ENCODE measurements around the gene XRN1.
A peak's percentile ranks its signal among the peaks of the same experiment; 100 is the strongest.
"Not testable (repeated sequence)": the region's sequence is repeated elsewhere in the genome, so short reads cannot be mapped to it uniquely, and the experiment has no call there.

The XRN1 gene

GRCh38 chr3:142450189-142450588, 2.4 kb upstream of the XRN1 start:
- TF ChIP-seq CTCF (IDR thresholded peaks at IDR 0.05; ENCODE audit: insufficient read depth, low read length) (no peak), SPI1 (IDR thresholded peaks at IDR 0.05; ENCODE audit: borderline replicate concordance, low read depth) (no peak), POLR2AphosphoS5 (IDR thresholded peaks at IDR 0.05; ENCODE audit: low read depth) (no peak), REST (IDR thresholded peaks at IDR 0.05; ENCODE audit: insufficient replicate concordance, low read depth) (no peak), GABPA (IDR thresholded peaks at IDR 0.05; ENCODE audit: low read depth) (no peak)
- no peak overlapping the region for H3K4me3 ChIP-seq (replicated peaks; ENCODE audit: insufficient read depth, low read length)
- no peaks in the 10 kb centered on the region for H3K27me3 ChIP-seq (ENCODE audit: insufficient read depth, poor library complexity, severe bottlenecking)
- DNase-seq (ENCODE audit: low read depth in 1 of 2, low spot score in 1 of 2) = no peak
- H3K27ac ChIP-seq (replicated peaks) = no peak overlapping the region

- DNase-seq (ENCODE audit: low read depth in 1 of 2, low spot score in 1 of 2) = peak; percentile 22 to 34
- TF ChIP-seq REST (IDR thresholded peaks at IDR 0.05; ENCODE audit: insufficient replicate concordance, low read depth) = no peak
- TF ChIP-seq SPI1 (IDR thresholded peaks at IDR 0.05; ENCODE audit: borderline replicate concordance, low read depth) = no peak
- H3K4me3 ChIP-seq (replicated peaks; ENCODE audit: insufficient read depth, low read length) = peak overlapping the region; percentile 57
- H3K27ac ChIP-seq (replicated peaks) = peak overlapping the region; percentile 98
- H3K27me3 ChIP-seq (ENCODE audit: insufficient read depth, poor library complexity, severe bottlenecking) = no peaks in the 10 kb centered on the region
Observed at GRCh38 chr3:142447301-142447851, 461 bp downstream of the XRN1 start.

- Histone ChIP-seq H3K27me3 (ENCODE audit: insufficient read depth, poor library complexity, severe bottlenecking) (no peaks in the 10 kb centered on the region), H3K27ac (replicated peaks) (peak overlapping the region; percentile 3), H3K4me3 (replicated peaks; ENCODE audit: insufficient read depth, low read length) (peak overlapping the region; percentile 57)
- peak in 1 of 2 experiments; percentile 9 for DNase-seq (ENCODE audit: low read depth in 1 of 2, low spot score in 1 of 2)
- TF ChIP-seq SPI1 (IDR thresholded peaks at IDR 0.05; ENCODE audit: borderline replicate concordance, low read depth) = peak; percentile 10; the same call in 1 of the 2 replicates
- no peak for TF ChIP-seq POLR2AphosphoS5 (IDR thresholded peaks at IDR 0.05; ENCODE audit: low read depth)
Observed at GRCh38 chr3:142445816-142446254, 2.0 kb downstream of the XRN1 start.

- TF ChIP-seq SPI1 (IDR thresholded peaks at IDR 0.05; ENCODE audit: borderline replicate concordance, low read depth) (no peak), REST (IDR thresholded peaks at IDR 0.05; ENCODE audit: insufficient replicate concordance, low read depth) (no peak), POLR2AphosphoS5 (IDR thresholded peaks at IDR 0.05; ENCODE audit: low read depth) (no peak), CTCF (IDR thresholded peaks at IDR 0.05; ENCODE audit: insufficient read depth, low read length) (no peak), GABPA (IDR thresholded peaks at IDR 0.05; ENCODE audit: low read depth) (no peak)
- no peak overlapping the region for H3K27ac ChIP-seq (replicated peaks)
Observed at GRCh38 chr3:142444343-142444742, 3.5 kb downstream of the XRN1 start.

GRCh38 chr3:142443060-142443459, 4.8 kb downstream of the XRN1 start:
- DNase-seq (ENCODE audit: low read depth in 1 of 2, low spot score in 1 of 2); H3K27me3 ChIP-seq (ENCODE audit: insufficient read depth, poor library complexity, severe bottlenecking); H3K4me3 ChIP-seq (replicated peaks; ENCODE audit: insufficient read depth, low read length); H3K27ac ChIP-seq (replicated peaks): not testable (repeated sequence)

More at GRCh38 chr3:142444343-142444742, 3.5 kb downstream of the XRN1 start:
- no peak overlapping the region for H3K4me3 ChIP-seq (replicated peaks; ENCODE audit: insufficient read depth, low read length)
- H3K27me3 ChIP-seq (ENCODE audit: insufficient read depth, poor library complexity, severe bottlenecking) = no peaks in the 10 kb centered on the region
- no peak for DNase-seq (ENCODE audit: low read depth in 1 of 2, low spot score in 1 of 2)

GRCh38 chr3:142439499-142440220, 8.2 kb downstream of the XRN1 start:
- not testable (repeated sequence) for DNase-seq (ENCODE audit: low read depth in 1 of 2, low spot score in 1 of 2); H3K27ac ChIP-seq (replicated peaks); H3K27me3 ChIP-seq (ENCODE audit: insufficient read depth, poor library complexity, severe bottlenecking); H3K4me3 ChIP-seq (replicated peaks; ENCODE audit: insufficient read depth, low read length)

Data from HL-60 (cell line).